GM12875 (cell line): ENCODE data around the gene ZNF557.
"Not testable (repeated sequence)": the region's sequence is repeated elsewhere in the genome, so short reads cannot be mapped to it uniquely, and the experiment has no call there.

Experiments used
- H3K4me3 ChIP-seq: one replicate; pipeline ENCODE4 v1.5.1; 2011; ENCODE audit warnings: low read depth, low read length, control low read depth
- CTCF ChIP-seq: IDR thresholded peaks from 2 replicates; pipeline ENCODE4 v1.5.1; 2011; ENCODE audit warnings: low read depth, mild to moderate bottlenecking, control low read depth, inconsistent platforms, low read length, moderate library complexity, borderline replicate concordance; ENCODE audit not compliant: insufficient read depth

ZNF557 gene

GRCh38 chr19:7063339-7063738 is 6.2 kb upstream of the ZNF557 start:
- no peak for TF ChIP-seq CTCF
- H3K4me3 ChIP-seq: no peak overlapping the region

- no peak for TF ChIP-seq CTCF
- no peak overlapping the region for H3K4me3 ChIP-seq
These were observed 5.6 kb upstream of the ZNF557 start for GRCh38 chr19:7063764-7064418.

GRCh38 chr19:7067122-7067521 is 2.4 kb upstream of the ZNF557 start:
- H3K4me3 ChIP-seq: not testable (repeated sequence)

- H3K4me3 ChIP-seq: no peak overlapping the region
- TF ChIP-seq CTCF: no peak
These were observed 1.8 kb upstream of the ZNF557 start for GRCh38 chr19:7067716-7068115.

GRCh38 chr19:7068599-7068998 is 904 bp upstream of the ZNF557 start:
- TF ChIP-seq CTCF: no peak
- peak overlapping the region; percentile 6 for H3K4me3 ChIP-seq

GRCh38 chr19:7069904-7070226 is 362 bp downstream of the ZNF557 start:
- H3K4me3 ChIP-seq: peak overlapping the region; percentile 91
- no peak for TF ChIP-seq CTCF

GRCh38 chr19:7072541-7072940 is 3.0 kb downstream of the ZNF557 start:
- TF ChIP-seq CTCF: no peak
- no peak overlapping the region for H3K4me3 ChIP-seq
